Neural progenitor cell (in vitro differentiated cells): ENCODE measurements around the gene UBXN6. TPM values are rescaled to one million over a fixed set of nuclear protein-coding genes. Genes with fewer than 3 reads are reported as not detected.

Experiments used
- DNase-seq: peaks from one replicate; pipeline ENCODE4 v3.0.0-alpha.2; 2016; ENCODE audit warnings: low spot score
- H2AFZ ChIP-seq: fragments of 200-600 bp; sonication (generic); replicated peaks from 2 replicates; pipeline ENCODE4 v1.6.1; 2016; ENCODE audit warnings: antibody characterized with exemption
- H3F3A ChIP-seq: fragments of 200-600 bp; sonication (generic); 2 replicates; pipeline ENCODE4 v1.6.1; 2016; ENCODE audit warnings: antibody characterized with exemption, low read depth
- H3K27ac ChIP-seq: fragments of 200-600 bp; sonication (generic); 2 replicates; pipeline ENCODE4 v1.5.1; 2016; ENCODE audit warnings: mild to moderate bottlenecking
- H3K27me3 ChIP-seq: fragments of 200-600 bp; sonication (generic); 2 replicates; pipeline ENCODE4 v1.6.1; 2016; ENCODE audit warnings: mild to moderate bottlenecking, moderate library complexity
- H3K36me3 ChIP-seq: fragments of 200-600 bp; sonication (generic); 2 replicates; pipeline ENCODE4 v1.5.1; 2016
- H3K4me1 ChIP-seq: fragments of 200-600 bp; sonication (generic); 2 replicates; pipeline ENCODE4 v1.6.1; 2016; ENCODE audit warnings: mixed run types
- H3K4me2 ChIP-seq: fragments of 200-600 bp; sonication (generic); 2 replicates; pipeline ENCODE4 v1.6.1; 2016
- H3K4me3 ChIP-seq: fragments of 200-600 bp; sonication (generic); 2 replicates; pipeline ENCODE4 v1.5.1; 2016
- H3K79me2 ChIP-seq: fragments of 200-600 bp; sonication (generic); 2 replicates; pipeline ENCODE4 v1.6.1; 2016; ENCODE audit warnings: low read depth
- H3K9ac ChIP-seq: fragments of 200-600 bp; sonication (generic); 2 replicates; pipeline ENCODE4 v1.6.1; 2016
- H3K9me3 ChIP-seq: fragments of 200-600 bp; sonication (generic); 2 replicates; pipeline ENCODE4 v1.5.1; 2016; ENCODE audit warnings: low read depth
- H4K20me1 ChIP-seq: fragments of 200-600 bp; sonication (generic); 2 replicates; pipeline ENCODE4 v1.6.1; 2016; ENCODE audit warnings: low read depth
- H3K27ac Mint-ChIP-seq: 3 replicates; pipeline ENCODE4 v1.8.0; 2021; ENCODE audit warnings: mixed read lengths
- H3K27me3 Mint-ChIP-seq: 2 replicates; pipeline ENCODE4 v1.8.0; 2022; ENCODE audit warnings: low read depth, mild to moderate bottlenecking, inconsistent platforms, moderate library complexity, mixed read lengths; ENCODE audit not compliant: insufficient read depth
- H3K36me3 Mint-ChIP-seq: 3 replicates; pipeline ENCODE4 v1.8.0; 2021; ENCODE audit warnings: mixed read lengths
- H3K4me1 Mint-ChIP-seq: 3 replicates; pipeline ENCODE4 v1.8.0; 2021; ENCODE audit warnings: mixed read lengths
- H3K4me3 Mint-ChIP-seq: 3 replicates; pipeline ENCODE4 v1.8.0; 2021; ENCODE audit warnings: mild to moderate bottlenecking, moderate library complexity, mixed read lengths
- H3K9me3 Mint-ChIP-seq: 3 replicates; pipeline ENCODE4 v1.8.0; 2020; ENCODE audit warnings: mixed read lengths
- CTCF ChIP-seq: fragments of 200-600 bp; sonication (generic); IDR thresholded peaks from 2 replicates; pipeline ENCODE4 v1.5.1; 2017; ENCODE audit warnings: antibody characterized with exemption, mild to moderate bottlenecking
- EZH2 ChIP-seq: fragments of 200-600 bp; sonication (generic); IDR thresholded peaks from 2 replicates; pipeline ENCODE4 v1.6.1; 2017; ENCODE audit warnings: antibody characterized with exemption, mild to moderate bottlenecking, moderate library complexity
- EZH2phosphoT487 ChIP-seq: fragments of 200-600 bp; sonication (generic); IDR thresholded peaks from 2 replicates; pipeline ENCODE4 v1.6.1; 2017; ENCODE audit warnings: antibody characterized with exemption
- total RNA-seq: library from RNA; depleted of rRNA; stranded (reverse); fragments of >200 nt; gene quantifications from 2 replicates; pipeline ENCODE4 v1.2.3, GENCODE V29; 2015; ENCODE audit warnings: low replicate concordance

Gene UBXN6
- total RNA-seq, 1 donor from 2014 or later = 24.9 TPM

GRCh38 chr19:4472174-4472974 is 14.8 kb upstream of the UBXN6 start, which contains the start of gene HDGFL2:
Gene HDGFL2 (plus strand): TSS chr19:4472297. CDS start chr19:4472351, 54 bp downstream.
- Mint-ChIP-seq H3K9me3 (no peaks in the 10 kb centered on the region), H3K27ac (peak within 1 kb of the TSS; percentile 37), H3K27me3 (peaks cover 5% of the 10 kb centered on the region), H3K36me3 (peaks cover 4% of the 10 kb centered on the region), H3K4me1 (peaks cover 11% of the 10 kb centered on the region), H3K4me3 (peak within 1 kb of the TSS; percentile 93)
- Histone ChIP-seq H3F3A (peaks cover 19% of the 10 kb centered on the region), H3K36me3 (no peaks in the 10 kb centered on the region), H2AFZ (peak within 1 kb of the TSS; percentile 81), H3K79me2 (peaks cover 52% of the 10 kb centered on the region), H3K4me3 (peak within 1 kb of the TSS; percentile 100), H3K27ac (no peak within 1 kb of the TSS), H3K9me3 (no peaks in the 10 kb centered on the region), H4K20me1 (peaks cover 35% of the 10 kb centered on the region), H3K4me1 (peaks cover 5% of the 10 kb centered on the region), H3K4me2 (peak within 1 kb of the TSS; percentile 85), H3K9ac (peak within 1 kb of the TSS; percentile 89), H3K27me3 (no peaks in the 10 kb centered on the region)
- DNase-seq = peak; percentile 38
- TF ChIP-seq EZH2phosphoT487 (no peak), EZH2 (no peak), CTCF (no peak)

GRCh38 chr19:4471403-4472173 is 14.0 kb upstream of the UBXN6 start:
- peaks cover 11% of the 10 kb centered on the region for H3K4me1 Mint-ChIP-seq
- peaks cover 44% of the 10 kb centered on the region for H3K79me2 ChIP-seq
- peaks cover 5% of the 10 kb centered on the region for H3K27me3 Mint-ChIP-seq
- no peak overlapping the region for H3K27ac ChIP-seq
- no peak overlapping the region for H3K4me3 Mint-ChIP-seq
- no peaks in the 10 kb centered on the region for H3K36me3 ChIP-seq
- H3F3A ChIP-seq = peaks cover 19% of the 10 kb centered on the region
- H3K9me3 Mint-ChIP-seq = no peaks in the 10 kb centered on the region
- peak overlapping the region; percentile 85 for H3K4me2 ChIP-seq
- peaks cover 5% of the 10 kb centered on the region for H3K4me1 ChIP-seq
- TF ChIP-seq EZH2 = no peak
- TF ChIP-seq CTCF = no peak
- no peak for TF ChIP-seq EZH2phosphoT487
- H3K9ac ChIP-seq = peak overlapping the region; percentile 51
- H3K27ac Mint-ChIP-seq = no peak overlapping the region
- no peaks in the 10 kb centered on the region for H3K27me3 ChIP-seq
- H3K36me3 Mint-ChIP-seq = peaks cover 2% of the 10 kb centered on the region
- peak overlapping the region; percentile 81 for H2AFZ ChIP-seq
- DNase-seq = peak; percentile 100
- no peaks in the 10 kb centered on the region for H3K9me3 ChIP-seq
- H3K4me3 ChIP-seq = peak overlapping the region; percentile 100
- peaks cover 28% of the 10 kb centered on the region for H4K20me1 ChIP-seq

DNA sequence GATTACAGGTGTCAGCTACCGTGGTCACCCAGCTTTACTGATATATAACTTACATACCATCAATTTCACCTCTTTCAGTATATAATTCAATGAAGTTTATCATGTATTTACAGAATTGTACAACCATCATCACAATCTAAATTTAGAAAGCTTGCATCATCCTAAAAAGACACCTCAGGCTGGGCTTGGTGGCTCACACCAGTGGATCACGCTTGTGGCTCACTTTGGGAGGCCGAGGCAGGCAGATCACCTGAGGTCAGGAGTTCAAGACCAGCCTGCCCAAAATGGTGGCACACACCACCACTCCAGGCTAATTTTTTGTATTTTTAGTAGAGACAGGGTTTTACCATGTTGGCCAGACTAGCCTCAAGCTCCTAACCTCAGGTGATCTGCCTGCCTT is 10.2 kb upstream of the UBXN6 start:
- Mint-ChIP-seq H3K4me1 (peaks cover 4% of the 10 kb centered on the region), H3K27me3 (peaks cover 5% of the 10 kb centered on the region), H3K4me3 (no peak overlapping the region), H3K36me3 (no peaks in the 10 kb centered on the region), H3K27ac (no peak overlapping the region), H3K9me3 (no peaks in the 10 kb centered on the region)
- H3K9me3 ChIP-seq = no peaks in the 10 kb centered on the region
- H2AFZ ChIP-seq = no peak overlapping the region
- H3K4me1 ChIP-seq = no peaks in the 10 kb centered on the region
- H3K4me3 ChIP-seq = no peak overlapping the region
- H3K27me3 ChIP-seq = no peaks in the 10 kb centered on the region
- H3K79me2 ChIP-seq = peaks cover 8% of the 10 kb centered on the region
- no peaks in the 10 kb centered on the region for H3K36me3 ChIP-seq
- peaks cover 5% of the 10 kb centered on the region for H4K20me1 ChIP-seq
- peaks cover 9% of the 10 kb centered on the region for H3F3A ChIP-seq
- DNase-seq = no peak
- no peak for TF ChIP-seq EZH2phosphoT487
- TF ChIP-seq EZH2 = no peak
- TF ChIP-seq CTCF = no peak
- no peak overlapping the region for H3K4me2 ChIP-seq
- H3K27ac ChIP-seq = no peak overlapping the region
- H3K9ac ChIP-seq = no peak overlapping the region
